DOHH2 (cell line): ENCODE data around the gene COL6A5.

Source experiments
- H3F3A ChIP-seq: fragments of 200-600 bp; sonication (generic), shearing (Covaris generic); 2 replicates; pipeline ENCODE4 v1.6.0; 2016; ENCODE audit warnings: antibody characterized with exemption, mild to moderate bottlenecking; ENCODE audit not compliant: control insufficient read depth, insufficient read depth
- H3K27ac ChIP-seq: fragments of 200-600 bp; sonication (generic); 2 replicates; pipeline ENCODE4 v1.5.1; 2014; ENCODE audit warnings: low read depth, mild to moderate bottlenecking, low read length, moderate library complexity
- H3K27me3 ChIP-seq: fragments of 200-600 bp; sonication (generic); 2 replicates; pipeline ENCODE4 v1.6.1; 2014; ENCODE audit warnings: mild to moderate bottlenecking, low read length, mixed read lengths; ENCODE audit not compliant: control insufficient read depth
- H3K36me3 ChIP-seq: fragments of 200-600 bp; sonication (generic); 2 replicates; pipeline ENCODE4 v1.6.1; 2014; ENCODE audit warnings: mild to moderate bottlenecking, low read length, moderate library complexity, mixed read lengths; ENCODE audit not compliant: control insufficient read depth
- H3K4me1 ChIP-seq: fragments of 200-600 bp; sonication (generic); 2 replicates; pipeline ENCODE4 v1.6.1; 2014; ENCODE audit warnings: mild to moderate bottlenecking, low read length, mixed read lengths; ENCODE audit not compliant: control insufficient read depth
- H3K4me2 ChIP-seq: fragments of 200-600 bp; sonication (generic); 2 replicates; pipeline ENCODE4 v1.6.0; 2014; ENCODE audit warnings: mild to moderate bottlenecking, low read length, moderate library complexity
- H3K4me3 ChIP-seq: fragments of 200-600 bp; sonication (generic); 2 replicates; pipeline ENCODE4 v1.5.1; 2014; ENCODE audit warnings: mild to moderate bottlenecking, low read length, mixed read lengths
- H3K79me2 ChIP-seq: fragments of 200-600 bp; sonication (generic); 2 replicates; pipeline ENCODE4 v1.6.1; 2014; ENCODE audit warnings: mild to moderate bottlenecking, low read length, mixed read lengths; ENCODE audit not compliant: control insufficient read depth
- H3K9me2 ChIP-seq: fragments of 200-600 bp; sonication (generic); replicated peaks from 2 replicates; pipeline ENCODE4 v1.6.1; 2014; ENCODE audit warnings: mild to moderate bottlenecking, low read length, mixed read lengths; ENCODE audit not compliant: control insufficient read depth
- H3K9me3 ChIP-seq: fragments of 200-600 bp; sonication (generic); 2 replicates; pipeline ENCODE4 v1.6.1; 2014; ENCODE audit warnings: antibody characterized with exemption, low read length, mixed read lengths; ENCODE audit not compliant: control insufficient read depth, insufficient read depth
- H4K20me1 ChIP-seq: fragments of 200-600 bp; sonication (generic); 2 replicates; pipeline ENCODE4 v1.6.0; 2014; ENCODE audit warnings: low read depth, mild to moderate bottlenecking, antibody characterized with exemption, low read length, moderate library complexity; ENCODE audit not compliant: control insufficient read depth, insufficient read depth
- EZH2phosphoT487 ChIP-seq: fragments of 200-600 bp; sonication (generic); IDR thresholded peaks from 2 replicates; pipeline ENCODE4 v1.6.1; 2017; ENCODE audit warnings: borderline replicate concordance, mild to moderate bottlenecking, antibody characterized with exemption, low read length, moderate library complexity, mixed read lengths
- TF ChIP-seq, protein P1 (sequence below): fragments of 200-600 bp; sonication (generic); IDR thresholded peaks from one replicate; pipeline ENCODE4 v1.5.1; 2014; ENCODE audit warnings: antibody characterized with exemption, mild to moderate bottlenecking, low read depth, low read length; ENCODE audit not compliant: poor library complexity, severe bottlenecking

Gene COL6A5

DNA sequence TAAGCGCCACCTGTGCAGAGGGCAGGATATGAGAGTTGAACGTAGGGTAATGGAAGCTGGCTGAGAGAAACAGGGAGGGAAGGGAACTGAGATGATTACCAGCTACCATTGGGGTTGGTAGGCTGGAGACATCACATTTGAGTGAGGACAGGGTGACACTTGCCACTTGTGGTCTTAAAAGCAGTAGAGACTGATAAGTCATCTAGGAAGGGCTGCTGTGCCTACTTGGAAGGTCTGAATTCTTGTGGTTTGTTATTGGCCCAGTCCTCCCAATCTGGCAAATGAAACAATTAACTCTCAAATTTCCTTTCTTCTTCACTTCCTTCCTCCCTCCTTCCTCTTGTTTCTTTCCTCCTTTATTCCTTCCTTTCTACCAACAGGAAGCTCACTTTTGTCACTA lies 46.8 kb downstream of the COL6A5 start:
- Histone ChIP-seq H3K4me1 (no peaks in the 10 kb centered on the region), H3K4me3 (no peak overlapping the region), H4K20me1 (no peaks in the 10 kb centered on the region), H3K36me3 (no peaks in the 10 kb centered on the region), H3F3A (no peaks in the 10 kb centered on the region), H3K27me3 (no peaks in the 10 kb centered on the region), H3K9me2 (no peaks in the 10 kb centered on the region), H3K4me2 (no peak overlapping the region), H3K27ac (no peak overlapping the region), H3K9me3 (no peaks in the 10 kb centered on the region), H3K79me2 (no peaks in the 10 kb centered on the region)
- TF ChIP-seq, protein P1, sequence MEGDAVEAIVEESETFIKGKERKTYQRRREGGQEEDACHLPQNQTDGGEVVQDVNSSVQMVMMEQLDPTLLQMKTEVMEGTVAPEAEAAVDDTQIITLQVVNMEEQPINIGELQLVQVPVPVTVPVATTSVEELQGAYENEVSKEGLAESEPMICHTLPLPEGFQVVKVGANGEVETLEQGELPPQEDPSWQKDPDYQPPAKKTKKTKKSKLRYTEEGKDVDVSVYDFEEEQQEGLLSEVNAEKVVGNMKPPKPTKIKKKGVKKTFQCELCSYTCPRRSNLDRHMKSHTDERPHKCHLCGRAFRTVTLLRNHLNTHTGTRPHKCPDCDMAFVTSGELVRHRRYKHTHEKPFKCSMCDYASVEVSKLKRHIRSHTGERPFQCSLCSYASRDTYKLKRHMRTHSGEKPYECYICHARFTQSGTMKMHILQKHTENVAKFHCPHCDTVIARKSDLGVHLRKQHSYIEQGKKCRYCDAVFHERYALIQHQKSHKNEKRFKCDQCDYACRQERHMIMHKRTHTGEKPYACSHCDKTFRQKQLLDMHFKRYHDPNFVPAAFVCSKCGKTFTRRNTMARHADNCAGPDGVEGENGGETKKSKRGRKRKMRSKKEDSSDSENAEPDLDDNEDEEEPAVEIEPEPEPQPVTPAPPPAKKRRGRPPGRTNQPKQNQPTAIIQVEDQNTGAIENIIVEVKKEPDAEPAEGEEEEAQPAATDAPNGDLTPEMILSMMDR, result no peak
- no peak for TF ChIP-seq EZH2phosphoT487

DNA sequence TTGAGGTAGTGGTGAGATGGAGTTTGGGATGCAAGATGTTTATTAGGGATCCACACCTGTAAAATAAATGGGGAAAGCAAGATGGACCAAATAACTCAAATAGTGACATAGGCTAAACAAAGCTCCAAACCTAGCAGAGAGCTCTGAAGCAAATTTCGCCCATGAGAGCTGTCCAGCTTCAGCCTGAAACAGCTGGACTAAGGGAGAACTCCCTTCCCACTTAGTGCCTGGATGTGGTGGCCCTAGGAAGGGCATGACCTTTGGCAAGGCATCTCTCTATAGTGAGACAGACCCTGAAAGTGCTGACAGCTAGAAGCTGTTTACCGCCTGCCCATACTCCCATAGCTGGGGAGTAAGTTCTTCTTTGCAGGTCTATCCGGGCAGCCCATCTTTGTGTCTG lies 48.1 kb downstream of the COL6A5 start:
- Histone ChIP-seq H3K79me2 (no peaks in the 10 kb centered on the region), H3K36me3 (no peaks in the 10 kb centered on the region), H3K4me3 (no peak overlapping the region), H3K9me2 (no peaks in the 10 kb centered on the region), H3K9me3 (no peaks in the 10 kb centered on the region), H3K27me3 (no peaks in the 10 kb centered on the region), H3F3A (no peaks in the 10 kb centered on the region), H3K4me2 (no peak overlapping the region), H3K4me1 (no peaks in the 10 kb centered on the region), H3K27ac (no peak overlapping the region), H4K20me1 (no peaks in the 10 kb centered on the region)
- TF ChIP-seq, protein P1, result no peak
- no peak for TF ChIP-seq EZH2phosphoT487

GRCh38 chr3:130395331-130395730 lies 49.9 kb downstream of the COL6A5 start:
- H3K36me3 ChIP-seq, result no peaks in the 10 kb centered on the region

More at GRCh38 chr3:130395331-130395730, 49.9 kb downstream of the COL6A5 start:
- Histone ChIP-seq H3K27me3 (no peaks in the 10 kb centered on the region), H3K27ac (no peak overlapping the region), H3K4me1 (no peaks in the 10 kb centered on the region), H3K4me2 (no peak overlapping the region), H3K9me3 (no peaks in the 10 kb centered on the region), H3K79me2 (no peaks in the 10 kb centered on the region), H3F3A (no peaks in the 10 kb centered on the region), H4K20me1 (no peaks in the 10 kb centered on the region), H3K4me3 (no peak overlapping the region), H3K9me2 (no peaks in the 10 kb centered on the region)
- no peak for TF ChIP-seq EZH2phosphoT487
- TF ChIP-seq, protein P1, result no peak
